Measurements from ENCODE around the gene RELL1.

RELL1 gene

GRCh38 chr4:37594099-37594498 lies 92.1 kb downstream of the RELL1 start:
- peak in 1 of 2 experiments; percentile 15 for DNase-seq

- no peak for DNase-seq
Measured at GRCh38 chr4:37591349-37591748, 94.8 kb downstream of the RELL1 start.

GRCh38 chr4:37590016-37590415 lies 96.2 kb downstream of the RELL1 start:
- no peak for DNase-seq

GRCh38 chr4:37588150-37588549 lies 98.0 kb downstream of the RELL1 start:
- no peak for DNase-seq

GRCh38 chr4:37586194-37586593 lies 100.0 kb downstream of the RELL1 start:
- DNase-seq = no peak

- no peak for DNase-seq
Measured at GRCh38 chr4:37584493-37585060, 101.6 kb downstream of the RELL1 start.

GRCh38 chr4:37584071-37584470 lies 102.1 kb downstream of the RELL1 start:
- DNase-seq = no peak

GRCh38 chr4:37573566-37573965 lies 112.6 kb downstream of the RELL1 start:
- DNase-seq = no peak

- DNase-seq = no peak
Measured at GRCh38 chr4:37568489-37568888, 117.7 kb downstream of the RELL1 start.

GRCh38 chr4:37567836-37568235 lies 118.3 kb downstream of the RELL1 start:
- DNase-seq = no peak

- DNase-seq = no peak
Measured at GRCh38 chr4:37562592-37562991, 123.6 kb downstream of the RELL1 start.

- no peak for DNase-seq
Measured at GRCh38 chr4:37561803-37562207, 124.4 kb downstream of the RELL1 start.

GRCh38 chr4:37561196-37561802 lies 124.9 kb downstream of the RELL1 start:
- no peak for DNase-seq

Data from NCI-H526 (cell line).